ENCODE data around the gene CD27. TPM values are rescaled to one million over a fixed set of nuclear protein-coding genes. Genes with fewer than 3 reads are reported as not detected.

Gene CD27
- total and polyA plus RNA-seq, 10 donors, result 49.2 to 193 (median 72.3) TPM

Other genes with a start within 250 kb of the CD27 start
- gene CD9, start 244.6 kb upstream of the CD27 start, total RNA-seq, result 100 to 1,000 TPM in 1 of 7 donors, 10 to 100 TPM in 6; 50.0 to 113 (median 75.7) TPM
- gene CD9, start 244.6 kb upstream of the CD27 start, polyA plus RNA-seq, result 10 to 100 TPM; 16.2 to 87.4 (median 50.6) TPM
- 1 to 10 TPM in 1 of 7 donors, under 1 TPM in 2, not detected in 4; 0.19 to 1.2 (median 0.74) TPM for gene PLEKHG6, start 134.3 kb upstream of the CD27 start, total RNA-seq
- gene PLEKHG6, start 134.3 kb upstream of the CD27 start, polyA plus RNA-seq, result under 1 TPM; 0.10 to 0.12 (median 0.11) TPM
- 100 to 1,000 TPM; 153 to 578 (median 224) TPM for gene TNFRSF1A, start 102.9 kb upstream of the CD27 start, total RNA-seq
- 10 to 100 TPM; 22.5 to 40.6 (median 22.8) TPM for gene TNFRSF1A, start 102.9 kb upstream of the CD27 start, polyA plus RNA-seq
- 1 to 10 TPM in 6 of 7 donors, under 1 TPM in 1; 0.84 to 8.6 (median 2.0) TPM for gene SCNN1A, start 69.4 kb upstream of the CD27 start, total RNA-seq
- under 1 TPM; 0.17 to 0.22 (median 0.18) TPM for gene SCNN1A, start 69.4 kb upstream of the CD27 start, polyA plus RNA-seq
- gene LTBR, start 60.8 kb upstream of the CD27 start, total RNA-seq, result 100 to 1,000 TPM in 3 of 7 donors, 10 to 100 TPM in 4; 49.0 to 155 (median 87.8) TPM
- gene LTBR, start 60.8 kb upstream of the CD27 start, polyA plus RNA-seq, result 10 to 100 TPM; 14.4 to 29.2 (median 15.7) TPM
- 10 to 100 TPM; 35.6 to 50.1 (median 42.0) TPM for gene TAPBPL, start 7.1 kb downstream of the CD27 start, total RNA-seq
- gene TAPBPL, start 7.1 kb downstream of the CD27 start, polyA plus RNA-seq, result 10 to 100 TPM; 15.0 to 17.1 (median 15.9) TPM
- gene VAMP1, start 25.7 kb downstream of the CD27 start, total RNA-seq, result 10 to 100 TPM; 18.5 to 32.5 (median 24.2) TPM
- gene VAMP1, start 25.7 kb downstream of the CD27 start, polyA plus RNA-seq, result 10 to 100 TPM; 11.0 to 20.7 (median 17.9) TPM
- gene MRPL51, start 48.3 kb downstream of the CD27 start, total RNA-seq, result 10 to 100 TPM; 34.0 to 94.0 (median 89.3) TPM
- 100 to 1,000 TPM in 2 of 3 donors, 10 to 100 TPM in 1; 73.4 to 137 (median 109) TPM for gene MRPL51, start 48.3 kb downstream of the CD27 start, polyA plus RNA-seq
- 10 to 100 TPM; 29.9 to 49.2 (median 39.6) TPM for gene NCAPD2, start 49.1 kb downstream of the CD27 start, total RNA-seq
- gene NCAPD2, start 49.1 kb downstream of the CD27 start, polyA plus RNA-seq, result 10 to 100 TPM; 12.0 to 14.1 (median 14.0) TPM
- gene GAPDH, start 89.6 kb downstream of the CD27 start, total RNA-seq, result 1,000 to 10,000 TPM in 5 of 7 donors, 100 to 1,000 TPM in 2; 998 to 1,580 (median 1,404) TPM
- 1,000 to 10,000 TPM; 1,133 to 1,680 (median 1,180) TPM for gene GAPDH, start 89.6 kb downstream of the CD27 start, polyA plus RNA-seq
- gene IFFO1, start 111.1 kb downstream of the CD27 start, total RNA-seq, result 10 to 100 TPM; 32.2 to 51.2 (median 39.7) TPM
- gene IFFO1, start 111.1 kb downstream of the CD27 start, polyA plus RNA-seq, result 10 to 100 TPM; 27.8 to 78.3 (median 63.2) TPM
- 10 to 100 TPM; 37.0 to 58.7 (median 47.5) TPM for gene NOP2, start 123.3 kb downstream of the CD27 start, total RNA-seq
- gene NOP2, start 123.3 kb downstream of the CD27 start, polyA plus RNA-seq, result 10 to 100 TPM; 25.8 to 40.7 (median 37.6) TPM
- gene CHD4, start 162.4 kb downstream of the CD27 start, total RNA-seq, result 100 to 1,000 TPM; 202 to 272 (median 240) TPM
- 100 to 1,000 TPM; 136 to 169 (median 154) TPM for gene CHD4, start 162.4 kb downstream of the CD27 start, polyA plus RNA-seq
- 10 to 100 TPM; 12.9 to 26.6 (median 16.9) TPM for gene LPAR5, start 191.0 kb downstream of the CD27 start, total RNA-seq
- gene LPAR5, start 191.0 kb downstream of the CD27 start, polyA plus RNA-seq, result 10 to 100 TPM; 10.9 to 16.0 (median 14.9) TPM
- 10 to 100 TPM; 13.2 to 41.7 (median 18.1) TPM for gene ACRBP, start 202.5 kb downstream of the CD27 start, total RNA-seq
- 1 to 10 TPM; 7.2 to 8.8 (median 7.3) TPM for gene ACRBP, start 202.5 kb downstream of the CD27 start, polyA plus RNA-seq
- gene ING4, start 218.2 kb downstream of the CD27 start, total RNA-seq, result 10 to 100 TPM; 34.5 to 68.8 (median 49.9) TPM
- 10 to 100 TPM; 33.0 to 56.7 (median 50.3) TPM for gene ING4, start 218.2 kb downstream of the CD27 start, polyA plus RNA-seq
- gene ZNF384, start 244.4 kb downstream of the CD27 start, total RNA-seq, result 10 to 100 TPM; 48.8 to 79.8 (median 59.0) TPM
- gene ZNF384, start 244.4 kb downstream of the CD27 start, polyA plus RNA-seq, result 10 to 100 TPM; 18.9 to 35.9 (median 28.7) TPM

Data from spleen (tissue), 10 donors.